Liver (tissue), 9 donors: ENCODE data around the gene IL36G. TPM values are rescaled to one million over a fixed set of nuclear protein-coding genes. Genes with fewer than 3 reads are reported as not detected.

Source experiments
- DNase-seq: peaks from one replicate; pipeline ENCODE4 v3.0.0-alpha.2; 2017; ENCODE audit warnings: low spot score
- H3K27ac ChIP-seq, 2 donors: one replicate each; pipeline ENCODE4 v1.7.0; 2013; ENCODE audit warnings: inconsistent platforms in 2 of 2, low read length in 2 of 2, control low read depth in 1 of 2, low read depth in 1 of 2, mild to moderate bottlenecking in 1 of 2
- H3K27me3 ChIP-seq, 4 donors: one replicate each; pipeline versions ENCODE4 v1.6.1 to v1.7.0; 2013; ENCODE audit warnings: low read length in 3 of 4, inconsistent platforms in 1 of 4, mild to moderate bottlenecking in 1 of 4, moderate library complexity in 1 of 4; ENCODE audit not compliant: control insufficient read depth in 4 of 4, insufficient read depth in 4 of 4
- H3K36me3 ChIP-seq, 4 donors: one replicate each; pipeline versions ENCODE4 v1.6.1 to v1.7.0; 2013; ENCODE audit warnings: low read length in 3 of 4, mild to moderate bottlenecking in 3 of 4, low read depth in 1 of 4, moderate library complexity in 1 of 4; ENCODE audit not compliant: control insufficient read depth in 4 of 4, insufficient read depth in 3 of 4
- H3K4me1 ChIP-seq, 4 donors: one replicate each; pipeline versions ENCODE4 v1.6.1 to v1.7.0; 2013; ENCODE audit warnings: low read length in 3 of 4, mild to moderate bottlenecking in 3 of 4, moderate library complexity in 1 of 4; ENCODE audit not compliant: control insufficient read depth in 4 of 4, insufficient read depth in 4 of 4
- H3K4me3 ChIP-seq, 3 donors: one replicate each; pipeline versions ENCODE4 v1.6.1 to v1.7.0; 2013; ENCODE audit warnings: low read length in 3 of 3, control low read depth in 1 of 3, low read depth in 1 of 3, mild to moderate bottlenecking in 1 of 3
- H3K9ac ChIP-seq, 2 donors: one replicate each; pipeline ENCODE4 v1.7.0; 2013; ENCODE audit warnings: low read length in 2 of 2, mild to moderate bottlenecking in 2 of 2, moderate library complexity in 2 of 2, control low read depth in 1 of 2, low read depth in 1 of 2
- H3K9me3 ChIP-seq, 4 donors: one replicate each; pipeline versions ENCODE4 v1.6.1 to v1.7.0; 2013; ENCODE audit warnings: low read length in 3 of 4; ENCODE audit not compliant: control insufficient read depth in 4 of 4
- ATF3 ChIP-seq: IDR thresholded peaks from 2 replicates; pipeline ENCODE4 v1.6.1; 2016; ENCODE audit warnings: antibody characterized with exemption
- CTCF ChIP-seq: fragments of 150-350 bp; IDR thresholded peaks from 2 replicates; pipeline ENCODE4 v1.5.1; 2017; ENCODE audit warnings: improper control_type of control experiment, low read depth, low read length; ENCODE audit not compliant: missing input control
- EGR1 ChIP-seq, 2 donors: IDR thresholded peaks; 2 replicates each; pipeline ENCODE4 v1.6.1; 2016 to 2018; ENCODE audit warnings: antibody characterized with exemption in 2 of 2, low read depth in 2 of 2
- FOXA1 ChIP-seq: IDR thresholded peaks from 2 replicates; pipeline ENCODE4 v1.6.1; 2016; ENCODE audit warnings: antibody characterized with exemption
- FOXA2 ChIP-seq: IDR thresholded peaks from 2 replicates; pipeline ENCODE4 v1.6.1; 2016; ENCODE audit warnings: antibody characterized with exemption
- GABPA ChIP-seq, 2 donors: IDR thresholded peaks in 1 of 2; conservative IDR thresholded peaks in 1 of 2; 2 replicates each; pipeline ENCODE4 v1.6.1; 2016; ENCODE audit warnings: antibody characterized with exemption in 2 of 2, mild to moderate bottlenecking in 1 of 2, moderate library complexity in 1 of 2
- HNF4A ChIP-seq, 2 donors: conservative IDR thresholded peaks; 2 replicates each; pipeline ENCODE4 v1.6.1; 2016; ENCODE audit warnings: antibody characterized with exemption in 2 of 2, mild to moderate bottlenecking in 2 of 2
- HNF4G ChIP-seq: IDR thresholded peaks from 2 replicates; pipeline ENCODE4 v1.6.1; 2016; ENCODE audit warnings: antibody characterized with exemption
- JUND ChIP-seq, 2 donors: IDR thresholded peaks; 2 replicates each; pipeline ENCODE4 v1.6.1; 2016; ENCODE audit warnings: antibody characterized with exemption in 2 of 2
- MAX ChIP-seq: IDR thresholded peaks from 2 replicates; pipeline ENCODE4 v1.6.1; 2016; ENCODE audit warnings: antibody characterized with exemption
- NR2F2 ChIP-seq: IDR thresholded peaks from 2 replicates; pipeline ENCODE4 v1.6.1; 2016; ENCODE audit warnings: antibody characterized with exemption
- RAD21 ChIP-seq, 2 donors: IDR thresholded peaks; 2 replicates each; pipeline ENCODE4 v1.6.1; 2016; ENCODE audit warnings: antibody characterized with exemption in 2 of 2, mild to moderate bottlenecking in 2 of 2
- REST ChIP-seq: IDR thresholded peaks from 2 replicates; pipeline ENCODE4 v1.6.1; 2016; ENCODE audit warnings: antibody characterized with exemption, mild to moderate bottlenecking
- RXRA ChIP-seq, 2 donors: IDR thresholded peaks; 2 replicates each; pipeline ENCODE4 v1.6.1; 2017 to 2018; ENCODE audit warnings: antibody characterized with exemption in 2 of 2, mild to moderate bottlenecking in 1 of 2
- SP1 ChIP-seq: IDR thresholded peaks from 2 replicates; pipeline ENCODE4 v1.6.1; 2018; ENCODE audit warnings: antibody characterized with exemption, mild to moderate bottlenecking
- TAF1 ChIP-seq: conservative IDR thresholded peaks from 2 replicates; pipeline ENCODE4 v1.6.1; 2016; ENCODE audit warnings: antibody characterized with exemption, mild to moderate bottlenecking
- YY1 ChIP-seq: IDR thresholded peaks from 2 replicates; pipeline ENCODE4 v1.6.1; 2016; ENCODE audit warnings: antibody characterized with exemption, mild to moderate bottlenecking
- ZBTB33 ChIP-seq: IDR thresholded peaks from 2 replicates; pipeline ENCODE4 v1.6.1; 2016; ENCODE audit warnings: antibody characterized with exemption
- WGBS: extraction: QIAGEN DNeasy Blood & Tissue Kit; methylation state at CpG from one replicate; pipeline ENCODE4 v1.1.7; 2013; 5-methylcytosine and 5-hydroxymethylcytosine counted together
- polyA plus RNA-seq, 2 donors: library from polyadenylated mRNA; stranded (reverse) in 1 of 2; unstranded in 1 of 2; fragments of 200-250 nt in 1 of 2; fragments of >200 nt in 1 of 2; fragmentation: Nextera tagmentation in 1 of 2; extraction: Ambion mirVana in 1 of 2; gene quantifications; one replicate each; pipeline versions ENCODE4 v1.2.1 to v1.2.3, GENCODE V29; 2013 to 2015
- total RNA-seq, 2 donors: library from RNA; depleted of rRNA; stranded (reverse); fragments of >200 nt; gene quantifications; one replicate each; pipeline ENCODE4 v1.2.3, GENCODE V29; 2014
- donor health status: healthy.
- donor health status: healthy.
- donor health status: healthy.
- donor health status: healthy.
- donor health status: healthy.

IL36G gene
- total and polyA plus RNA-seq, 4 donors = not detected

- Histone ChIP-seq H3K9ac (no peak overlapping the region), H3K4me3 (no peak overlapping the region), H3K36me3 (no peaks in the 10 kb centered on the region), H3K9me3 (peaks cover 0 to 11% (median 10%) of the 10 kb centered on the region in 4 donors), H3K27ac (no peak overlapping the region), H3K4me1 (peaks cover 7 to 35% (median 27%) of the 10 kb centered on the region in 4 donors), H3K27me3 (no peaks in the 10 kb centered on the region)
- DNase-seq = no peak
- WGBS = 82% methylated on average over 2 of the region's 2 CpGs
- no peak for TF ChIP-seq JUND (IDR thresholded peaks at IDR 0.05)
- no peak for TF ChIP-seq GABPA (IDR thresholded peaks at IDR 0.05 in 1 of 2, conservative IDR thresholded peaks at IDR 0.05 in 1 of 2)
- TF ChIP-seq ZBTB33 = no peak
- TF ChIP-seq YY1 = no peak
- no peak for TF ChIP-seq REST
- TF ChIP-seq FOXA2 = no peak
Observed at GRCh38 chr2:112942654-112943002, 35.2 kb upstream of the IL36G start.

GRCh38 chr2:112944971-112945370, 32.8 kb upstream of the IL36G start:
- peaks cover 0 to 14% (median 12%) of the 10 kb centered on the region in 4 donors for H3K9me3 ChIP-seq
- 90% methylated on average over 1 of the region's 1 CpG for WGBS
- H3K4me1 ChIP-seq = peaks cover 2 to 19% (median 15%) of the 10 kb centered on the region in 4 donors
- DNase-seq = no peak
- H3K9ac ChIP-seq = no peak overlapping the region
- no peak overlapping the region for H3K4me3 ChIP-seq
- H3K27me3 ChIP-seq = no peaks in the 10 kb centered on the region
- TF ChIP-seq CTCF (no peak), HNF4A (conservative IDR thresholded peaks at IDR 0.05) (no peak), YY1 (no peak), RXRA (IDR thresholded peaks at IDR 0.05) (no peak), SP1 (no peak), ZBTB33 (no peak), FOXA2 (no peak), MAX (no peak), GABPA (IDR thresholded peaks at IDR 0.05 in 1 of 2, conservative IDR thresholded peaks at IDR 0.05 in 1 of 2) (no peak), TAF1 (no peak), EGR1 (IDR thresholded peaks at IDR 0.05; ENCODE audit: low read depth in 2 of 2) (no peak), NR2F2 (no peak), RAD21 (IDR thresholded peaks at IDR 0.05) (no peak), REST (no peak), ATF3 (no peak), FOXA1 (no peak), JUND (IDR thresholded peaks at IDR 0.05) (no peak), HNF4G (no peak)
- H3K27ac ChIP-seq = no peak overlapping the region
- H3K36me3 ChIP-seq = no peaks in the 10 kb centered on the region
